ENCODE results near the gene ABHD12. TPM values are rescaled to one million over a fixed set of nuclear protein-coding genes. Genes with fewer than 3 reads are reported as not detected.

ABHD12 gene
- total RNA-seq, 1 donor = 38.4 TPM

GRCh38 chr20:25376236-25376635, 14.4 kb downstream of the ABHD12 start:
- TF ChIP-seq CTCF (IDR thresholded peaks at IDR 0.05; ENCODE audit: insufficient read depth, low read depth, low read length) = no peak
- no peak overlapping the region for H3K4me3 ChIP-seq (ENCODE audit: low read depth, low read length)
- no peak for DNase-seq (ENCODE audit: low read depth)

GRCh38 chr20:25374842-25375241, 15.8 kb downstream of the ABHD12 start:
- no peak for DNase-seq (ENCODE audit: low read depth)
- TF ChIP-seq CTCF (IDR thresholded peaks at IDR 0.05; ENCODE audit: insufficient read depth, low read depth, low read length) = no peak
- no peak overlapping the region for H3K4me3 ChIP-seq (ENCODE audit: low read depth, low read length)

GRCh38 chr20:25372584-25373336, 17.9 kb downstream of the ABHD12 start:
- TF ChIP-seq CTCF (IDR thresholded peaks at IDR 0.05; ENCODE audit: insufficient read depth, low read depth, low read length) = no peak
- DNase-seq (ENCODE audit: low read depth) = peak; percentile 89
- no peak overlapping the region for H3K4me3 ChIP-seq (ENCODE audit: low read depth, low read length)

- no peak for DNase-seq (ENCODE audit: low read depth)
- TF ChIP-seq CTCF (IDR thresholded peaks at IDR 0.05; ENCODE audit: insufficient read depth, low read depth, low read length) = no peak
- H3K4me3 ChIP-seq (ENCODE audit: low read depth, low read length) = no peak overlapping the region
Observed at GRCh38 chr20:25369971-25370370, 20.7 kb downstream of the ABHD12 start.

- H3K4me3 ChIP-seq (ENCODE audit: low read depth, low read length) = no peak overlapping the region
- TF ChIP-seq CTCF (IDR thresholded peaks at IDR 0.05; ENCODE audit: insufficient read depth, low read depth, low read length) = no peak
- no peak for DNase-seq (ENCODE audit: low read depth)
Observed at GRCh38 chr20:25369529-25369928, 21.1 kb downstream of the ABHD12 start.

- H3K4me3 ChIP-seq (ENCODE audit: low read depth, low read length) = no peak overlapping the region
Observed at GRCh38 chr20:25368976-25369375, 21.7 kb downstream of the ABHD12 start.

More at GRCh38 chr20:25368976-25369375, 21.7 kb downstream of the ABHD12 start:
- no peak for DNase-seq (ENCODE audit: low read depth)
- TF ChIP-seq CTCF (IDR thresholded peaks at IDR 0.05; ENCODE audit: insufficient read depth, low read depth, low read length) = no peak

Measured in fibroblast of villous mesenchyme (primary cell).